ENCODE results near the gene TSPAN14. TPM values are rescaled to one million over a fixed set of nuclear protein-coding genes. Genes with fewer than 3 reads are reported as not detected.

TSPAN14 gene
- total and polyA plus RNA-seq, 2 experiments from 2014 or later, result 17.9 to 40.7 TPM

- no peak for TF ChIP-seq EZH2 (IDR thresholded peaks at IDR 0.05; ENCODE audit: low read depth, unreplicated experiment)
- no peak for TF ChIP-seq REST (IDR thresholded peaks at IDR 0.05; ENCODE audit: unreplicated experiment)
Measured at GRCh38 chr10:80554050-80554449, 99.9 kb downstream of the TSPAN14 start (continued).

- DNase-seq (ENCODE audit: low spot score) (peak; percentile 28), ATAC-seq (peak; percentile 53)
- Histone ChIP-seq H2AFZ (peak overlapping the region; percentile 73), H4K20me1 (replicated peaks; ENCODE audit: insufficient read depth) (no peaks in the 10 kb centered on the region), H3K4me1 (ENCODE audit: insufficient read depth) (no peaks in the 10 kb centered on the region), H3K79me2 (replicated peaks; ENCODE audit: insufficient read depth) (no peaks in the 10 kb centered on the region), H3K9me2 (ENCODE audit: insufficient read depth) (0 out of 2 replicates have a peak, but pooled peaks cover 2% of the 10 kb centered on the region), H3F3A (replicated peaks; ENCODE audit: low read depth) (no peaks in the 10 kb centered on the region), H3K4me2 (no peak overlapping the region), H3K27me3 (ENCODE audit: insufficient read depth) (no peaks in the 10 kb centered on the region), H3K36me3 (ENCODE audit: insufficient read depth) (no peaks in the 10 kb centered on the region), H3K4me3 (no peak overlapping the region), H3K27ac (ENCODE audit: low read depth) (no peak overlapping the region)
- Mint-ChIP-seq H3K27me3 (ENCODE audit: insufficient read depth, low read depth, poor library complexity) (peaks cover 7% of the 10 kb centered on the region), H3K36me3 (ENCODE audit: low read depth) (no peaks in the 10 kb centered on the region), H3K4me3 (no peak overlapping the region), H3K9me3 (no peaks in the 10 kb centered on the region; the same call in 2 of the 3 replicates), H3K4me1 (peaks cover 19% of the 10 kb centered on the region), H3K27ac (no peak overlapping the region)
- TF ChIP-seq CREB1 (CRISPR knock-in tag; IDR thresholded peaks at IDR 0.05; ENCODE audit: low read depth), result no peak
- no peak for TF ChIP-seq EZH2 (IDR thresholded peaks at IDR 0.05; ENCODE audit: low read depth, unreplicated experiment)
- no peak for TF ChIP-seq ETS1 (IDR thresholded peaks at IDR 0.05)
- no peak for TF ChIP-seq NANOG (IDR thresholded peaks at IDR 0.05; ENCODE audit: borderline replicate concordance)
- no peak for TF ChIP-seq JUNB (IDR thresholded peaks at IDR 0.05; ENCODE audit: unreplicated experiment)
- no peak for TF ChIP-seq REST (IDR thresholded peaks at IDR 0.05; ENCODE audit: unreplicated experiment)
- TF ChIP-seq ZNF114 (CRISPR knock-in tag; IDR thresholded peaks at IDR 0.05), result no peak
- TF ChIP-seq EZH2phosphoT487 (IDR thresholded peaks at IDR 0.05; ENCODE audit: unreplicated experiment), result no peak
- TF ChIP-seq ZNF331 (CRISPR knock-in tag; IDR thresholded peaks at IDR 0.05; ENCODE audit: low read depth), result no peak
- no peak for TF ChIP-seq POLR2AphosphoS5 (IDR thresholded peaks at IDR 0.05; ENCODE audit: low read depth)
- no peak for TF ChIP-seq ZNF462 (CRISPR knock-in tag; IDR thresholded peaks at IDR 0.05)
Measured at GRCh38 chr10:80555415-80555814, 101.3 kb downstream of the TSPAN14 start.

All from GM23338 (cell line).